Naive thymus-derived CD4-positive, alpha-beta T cell (primary cell): Measurements from ENCODE around the gene CTCFL. TPM values are rescaled to one million over a fixed set of nuclear protein-coding genes. Genes with fewer than 3 reads are reported as not detected.

Source experiments
- ATAC-seq: fragments of 150-1000 bp; cut with Tn5 transposase; 2 replicates; pipeline ENCODE4 v1.10.0; 2021; ENCODE audit warnings: mild to moderate bottlenecking, moderate library complexity
- CTCF ChIA-PET: fragments of 350-600 bp; sonication (Branson Sonifier 250); formaldehyde crosslinking; loops from one replicate; lab custom pipeline; 2021; ENCODE audit warnings: antibody characterized with exemption; lab: Charles Lee
- POLR2A ChIA-PET: fragments of 350-600 bp; sonication (Branson Sonifier 250); formaldehyde crosslinking; loops from one replicate; lab custom pipeline; 2021; ENCODE audit warnings: antibody characterized with exemption, inconsistent platforms; lab: Charles Lee
- DNase-seq, 9 donors: peaks; one replicate each; pipeline versions ENCODE4 v3.0.0 to v3.0.0-alpha.2; 2020 to 2022; ENCODE audit warnings: mixed read lengths in 1 of 9
- H3K27ac ChIP-seq: one replicate; pipeline ENCODE4 v1.7.0; 2013; ENCODE audit warnings: mild to moderate bottlenecking, low read depth, low read length, moderate library complexity
- H3K27me3 ChIP-seq, 2 donors: one replicate each; pipeline ENCODE4 v1.7.0; 2013; ENCODE audit warnings: low read length in 2 of 2, mild to moderate bottlenecking in 2 of 2, moderate library complexity in 2 of 2; ENCODE audit not compliant: control insufficient read depth in 2 of 2, insufficient read depth in 2 of 2
- H3K36me3 ChIP-seq, 3 experiments: 1 replicate in 2 of 3; 2 replicates in 1 of 3; pipeline ENCODE4 v1.7.0; 2013; ENCODE audit warnings: low read length in 3 of 3, mild to moderate bottlenecking in 3 of 3, moderate library complexity in 1 of 3; ENCODE audit not compliant: insufficient read depth in 3 of 3, control insufficient read depth in 2 of 3
- H3K4me1 ChIP-seq, 2 donors: one replicate each; pipeline ENCODE4 v1.7.0; 2013; ENCODE audit warnings: low read length in 2 of 2, mild to moderate bottlenecking in 2 of 2, moderate library complexity in 1 of 2; ENCODE audit not compliant: control insufficient read depth in 2 of 2, insufficient read depth in 2 of 2
- H3K4me3 ChIP-seq: 2 replicates; pipeline ENCODE4 v1.7.0; 2013; ENCODE audit warnings: mild to moderate bottlenecking, low read length
- H3K9me3 ChIP-seq, 3 experiments: 1 replicate in 2 of 3; 2 replicates in 1 of 3; pipeline ENCODE4 v1.7.0; 2013; ENCODE audit warnings: low read length in 3 of 3; ENCODE audit not compliant: control insufficient read depth in 2 of 3
- H3K27ac Mint-ChIP-seq, 9 donors: one replicate each; pipeline ENCODE4 v1.8.0; 2020 to 2022; ENCODE audit warnings: mixed read lengths in 9 of 9, mild to moderate bottlenecking in 8 of 9, moderate library complexity in 5 of 9, inconsistent platforms in 2 of 9
- H3K27me3 Mint-ChIP-seq, 5 donors: one replicate each; pipeline ENCODE4 v1.8.0; 2021 to 2022; ENCODE audit warnings: mixed read lengths in 5 of 5, mild to moderate bottlenecking in 1 of 5
- H3K36me3 Mint-ChIP-seq, 5 donors: one replicate each; pipeline ENCODE4 v1.8.0; 2020 to 2022; ENCODE audit warnings: mixed read lengths in 5 of 5, mild to moderate bottlenecking in 3 of 5, inconsistent platforms in 1 of 5
- H3K4me1 Mint-ChIP-seq, 7 donors: one replicate each; pipeline ENCODE4 v1.8.0; 2020 to 2022; ENCODE audit warnings: mixed read lengths in 7 of 7, mild to moderate bottlenecking in 3 of 7, inconsistent platforms in 1 of 7
- H3K4me3 Mint-ChIP-seq, 10 donors: one replicate each; pipeline ENCODE4 v1.8.0; 2020 to 2022; ENCODE audit warnings: mild to moderate bottlenecking in 10 of 10, mixed read lengths in 10 of 10, moderate library complexity in 6 of 10, inconsistent platforms in 2 of 10
- H3K9me3 Mint-ChIP-seq, 11 donors: one replicate each; pipeline ENCODE4 v1.8.0; 2020 to 2022; ENCODE audit warnings: mixed read lengths in 11 of 11, mild to moderate bottlenecking in 4 of 11, inconsistent platforms in 1 of 11, moderate library complexity in 1 of 11
- intact Hi-C, 2 donors: fragments of 100-400 bp; cut with micrococcal nuclease; formaldehyde crosslinking; loops; one replicate each; pipeline ENCODE4 v1.15.1; 2023
- polyA plus RNA-seq, 2 donors: library from polyadenylated mRNA; unstranded; fragments of 300-500 nt; fragmentation: Illumina TruSeq; gene quantifications; one replicate each; pipeline ENCODE4 v1.2.3, GENCODE V29; 2021
- total RNA-seq, 6 experiments: library from RNA in 5 of 6; stranded (reverse) in 5 of 6; gene quantifications; 1 replicate in 5 of 6; 2 replicates in 1 of 6; pipeline ENCODE4 v1.2.3 and lab custom pipeline; 2021 to 2026

CTCFL gene, protein sequence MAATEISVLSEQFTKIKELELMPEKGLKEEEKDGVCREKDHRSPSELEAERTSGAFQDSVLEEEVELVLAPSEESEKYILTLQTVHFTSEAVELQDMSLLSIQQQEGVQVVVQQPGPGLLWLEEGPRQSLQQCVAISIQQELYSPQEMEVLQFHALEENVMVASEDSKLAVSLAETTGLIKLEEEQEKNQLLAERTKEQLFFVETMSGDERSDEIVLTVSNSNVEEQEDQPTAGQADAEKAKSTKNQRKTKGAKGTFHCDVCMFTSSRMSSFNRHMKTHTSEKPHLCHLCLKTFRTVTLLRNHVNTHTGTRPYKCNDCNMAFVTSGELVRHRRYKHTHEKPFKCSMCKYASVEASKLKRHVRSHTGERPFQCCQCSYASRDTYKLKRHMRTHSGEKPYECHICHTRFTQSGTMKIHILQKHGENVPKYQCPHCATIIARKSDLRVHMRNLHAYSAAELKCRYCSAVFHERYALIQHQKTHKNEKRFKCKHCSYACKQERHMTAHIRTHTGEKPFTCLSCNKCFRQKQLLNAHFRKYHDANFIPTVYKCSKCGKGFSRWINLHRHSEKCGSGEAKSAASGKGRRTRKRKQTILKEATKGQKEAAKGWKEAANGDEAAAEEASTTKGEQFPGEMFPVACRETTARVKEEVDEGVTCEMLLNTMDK
- total RNA-seq (not detected), polyA plus RNA-seq (not detected), total RNA-seq (lab: John Stamatoyannopoulos, UW) (not detected)

DNA sequence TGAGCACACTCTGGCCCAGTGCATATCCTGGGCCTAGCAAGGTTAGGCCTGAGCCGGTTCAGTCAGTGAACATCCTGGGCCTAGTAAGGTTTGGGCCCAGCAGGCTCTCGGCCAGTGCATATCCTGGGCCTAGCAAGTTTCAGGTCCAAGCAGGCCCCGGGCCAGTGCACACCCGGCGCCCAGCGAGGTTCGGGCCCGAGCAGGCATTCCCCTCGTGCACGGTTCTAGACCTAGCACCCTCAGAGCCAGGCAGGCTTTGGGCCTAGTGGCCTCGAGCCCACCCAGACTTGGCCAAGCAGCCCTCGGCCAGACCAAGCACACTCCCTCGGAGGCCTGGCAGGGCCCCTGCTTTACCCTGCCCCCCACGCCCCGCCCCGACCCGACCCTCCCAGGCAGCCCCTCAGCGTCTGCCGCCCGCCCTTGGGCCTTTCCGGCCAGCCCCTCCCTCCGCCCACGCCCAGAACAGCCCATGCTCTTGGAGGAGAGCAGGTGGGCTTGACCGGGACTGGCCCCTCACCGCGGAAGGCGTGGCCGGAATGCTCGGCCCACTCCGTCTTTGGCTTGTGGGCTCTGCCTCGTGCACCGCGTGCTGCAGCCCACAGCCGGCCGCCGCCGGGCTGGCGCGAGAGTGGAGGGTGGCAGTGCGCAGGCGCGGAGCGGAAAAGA lies at the start of gene CTCFL:
Gene CTCFL (minus strand): TSS at position 630 of the 666 bp plus-strand sequence. CDS start 935 bp downstream, outside the sequence.
- H3K27me3 Mint-ChIP-seq: no peaks in the 10 kb centered on the region

DNA sequence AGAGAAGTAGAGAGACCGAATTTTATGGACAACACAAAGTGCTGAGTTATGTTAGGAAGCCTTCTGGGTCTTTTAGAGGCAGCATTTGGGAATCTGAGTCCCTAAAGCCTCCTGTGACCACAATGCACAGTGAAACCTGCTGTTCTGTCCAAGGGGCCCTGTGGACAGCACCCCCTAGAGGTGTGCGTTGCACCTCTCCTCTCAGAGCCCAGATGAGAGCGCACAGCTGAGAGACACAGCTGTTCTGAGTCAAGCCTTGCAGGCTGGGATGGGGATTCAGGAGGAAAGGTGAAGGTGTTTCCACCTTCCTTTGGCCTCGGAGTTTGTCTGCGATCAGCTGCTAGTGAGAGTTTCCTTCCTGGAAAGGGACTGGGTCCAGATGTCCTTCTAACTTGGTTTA lies 49.0 kb upstream of the CTCFL start:
- Histone ChIP-seq H3K9me3 (no peaks in the 10 kb centered on the region), H3K36me3 (no peaks in the 10 kb centered on the region), H3K27ac (no peak overlapping the region), H3K27me3 (no peaks in the 10 kb centered on the region), H3K4me3 (no peak overlapping the region), H3K4me1 (no peaks in the 10 kb centered on the region)
- ATAC-seq (no peak), DNase-seq (no peak)
- H3K4me3 Mint-ChIP-seq: no peak overlapping the region
- no peaks in the 10 kb centered on the region for H3K36me3 Mint-ChIP-seq
- no peak overlapping the region for H3K27ac Mint-ChIP-seq
- H3K4me1 Mint-ChIP-seq: no peaks in the 10 kb centered on the region
- ChIA-PET CTCF (no interaction called here), POLR2A (no interaction called here)
- H3K9me3 Mint-ChIP-seq: no peaks in the 10 kb centered on the region
- H3K27me3 Mint-ChIP-seq: peaks cover 7 to 30% (median 21%) of the 10 kb centered on the region in 5 donors
- intact Hi-C loops: no loop called here

More for the DNA sequence above, at the start of gene CTCFL:
- H3K4me3 Mint-ChIP-seq: no peak within 1 kb of the TSS
- Histone ChIP-seq H3K27me3 (no peaks in the 10 kb centered on the region), H3K4me1 (no peaks in the 10 kb centered on the region), H3K9me3 (no peaks in the 10 kb centered on the region), H3K27ac (no peak within 1 kb of the TSS), H3K4me3 (no peak within 1 kb of the TSS), H3K36me3 (no peaks in the 10 kb centered on the region)
- no peak within 1 kb of the TSS for H3K27ac Mint-ChIP-seq
- ChIA-PET CTCF (no interaction called here), POLR2A (no interaction called here)
- ATAC-seq (no peak), DNase-seq (no peak)
- peaks cover 8 to 17% (median 9%) of the 10 kb centered on the region in 7 donors for H3K4me1 Mint-ChIP-seq
- H3K36me3 Mint-ChIP-seq: no peaks in the 10 kb centered on the region
- H3K9me3 Mint-ChIP-seq: no peaks in the 10 kb centered on the region
- intact Hi-C loops: no loop called here

DNA sequence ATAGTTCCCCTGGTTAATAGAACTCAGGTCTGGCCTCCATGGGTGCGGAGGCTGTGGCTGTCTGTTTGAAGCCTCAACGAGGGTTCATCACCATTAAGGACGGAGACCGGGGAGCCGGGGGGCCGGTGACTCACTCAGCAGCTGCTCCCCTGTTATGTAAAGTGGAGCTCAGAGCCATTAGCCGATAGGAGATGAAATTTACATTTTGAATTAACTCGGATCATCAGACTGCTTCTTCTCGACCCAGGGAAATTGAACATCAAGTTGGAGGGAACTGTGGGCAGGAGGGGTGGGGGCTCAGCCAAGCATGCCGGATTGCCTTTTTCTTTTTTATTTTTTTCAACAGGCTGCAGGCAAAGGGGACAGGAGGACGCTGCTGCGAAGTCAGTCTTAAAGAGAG lies 48.3 kb upstream of the CTCFL start:
- H3K27me3 ChIP-seq: no peaks in the 10 kb centered on the region
- H3K36me3 ChIP-seq: no peaks in the 10 kb centered on the region
- no peak for DNase-seq
- no peak for ATAC-seq
- intact Hi-C loops: no loop called here
- H3K27ac ChIP-seq: no peak overlapping the region
- H3K27ac Mint-ChIP-seq: no peak overlapping the region
- no peaks in the 10 kb centered on the region for H3K4me1 Mint-ChIP-seq
- H3K4me3 ChIP-seq: no peak overlapping the region
- no peaks in the 10 kb centered on the region for H3K4me1 ChIP-seq
- no peaks in the 10 kb centered on the region for H3K9me3 ChIP-seq
- H3K4me3 Mint-ChIP-seq: no peak overlapping the region
- H3K36me3 Mint-ChIP-seq: no peaks in the 10 kb centered on the region
- peaks cover 10 to 34% (median 23%) of the 10 kb centered on the region in 5 donors for H3K27me3 Mint-ChIP-seq
- POLR2A ChIA-PET: no interaction called here
- CTCF ChIA-PET: no interaction called here
- H3K9me3 Mint-ChIP-seq: no peaks in the 10 kb centered on the region

DNA sequence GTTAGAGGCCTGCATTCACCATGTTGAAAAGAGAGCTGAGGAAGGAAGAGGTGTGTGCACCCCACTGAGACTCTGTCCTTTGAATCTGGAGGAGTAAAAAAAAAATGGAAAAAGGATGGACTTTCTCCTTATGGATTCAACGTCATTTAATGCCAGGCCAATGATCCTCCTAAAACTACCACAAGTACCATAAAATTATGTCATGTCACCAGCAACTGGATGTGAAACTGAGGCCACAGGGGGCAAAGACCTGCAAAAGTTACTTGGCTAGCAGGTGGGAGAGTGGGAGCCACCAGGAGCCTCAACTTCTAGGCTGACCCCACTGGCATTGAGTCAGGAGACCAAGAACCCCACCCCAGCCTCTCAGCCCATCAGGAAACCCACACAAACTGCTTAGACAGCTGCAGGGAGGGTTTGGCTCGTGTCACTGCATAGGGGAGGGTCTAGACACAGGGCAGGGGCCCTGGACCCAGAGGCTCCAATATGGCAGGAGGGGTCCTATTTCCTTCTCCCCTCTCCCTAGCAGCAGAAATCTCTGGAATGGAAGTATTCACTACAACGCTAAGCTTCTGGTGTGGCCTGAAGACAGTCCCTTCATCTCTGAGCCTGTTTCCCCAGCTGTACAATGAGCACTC lies 47.0 kb upstream of the CTCFL start:
- Mint-ChIP-seq H3K27ac (no peak overlapping the region), H3K4me3 (no peak overlapping the region), H3K4me1 (no peaks in the 10 kb centered on the region), H3K27me3 (peaks cover 10 to 37% (median 25%) of the 10 kb centered on the region in 5 donors), H3K36me3 (no peaks in the 10 kb centered on the region), H3K9me3 (no peaks in the 10 kb centered on the region)
- H3K36me3 ChIP-seq: no peaks in the 10 kb centered on the region
- no peaks in the 10 kb centered on the region for H3K4me1 ChIP-seq
- POLR2A ChIA-PET: no interaction called here
- no peak for ATAC-seq
- CTCF ChIA-PET: no interaction called here
- no peaks in the 10 kb centered on the region for H3K27me3 ChIP-seq
- no peak overlapping the region for H3K27ac ChIP-seq
- H3K4me3 ChIP-seq: no peak overlapping the region
- intact Hi-C loops: no loop called here
- no peak for DNase-seq
- H3K9me3 ChIP-seq: no peaks in the 10 kb centered on the region

DNA sequence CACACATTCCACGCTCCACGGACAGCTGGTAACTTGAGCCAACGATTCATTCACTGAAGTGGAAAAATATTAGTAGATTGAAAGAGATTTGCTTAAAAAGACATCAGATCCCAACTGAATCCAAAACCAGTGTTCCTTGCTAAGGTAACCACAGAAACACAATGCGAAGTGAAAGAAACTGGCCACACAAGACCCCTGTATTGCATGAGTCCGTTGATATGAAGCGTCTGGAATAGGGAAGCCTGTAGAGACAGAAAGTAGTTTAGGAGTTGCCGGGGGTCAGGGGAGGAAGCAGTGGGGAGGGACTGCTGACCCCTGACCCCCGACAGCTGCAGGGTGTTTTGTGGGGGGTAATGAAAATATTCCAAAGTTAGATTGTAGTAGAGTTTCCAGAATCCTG lies 46.0 kb upstream of the CTCFL start:
- DNase-seq (no peak), ATAC-seq (no peak)
- Histone ChIP-seq H3K36me3 (no peaks in the 10 kb centered on the region), H3K27ac (no peak overlapping the region), H3K4me3 (no peak overlapping the region), H3K27me3 (no peaks in the 10 kb centered on the region), H3K4me1 (no peaks in the 10 kb centered on the region), H3K9me3 (no peaks in the 10 kb centered on the region)
- Mint-ChIP-seq H3K9me3 (no peaks in the 10 kb centered on the region), H3K4me3 (no peak overlapping the region), H3K36me3 (no peaks in the 10 kb centered on the region), H3K27ac (no peak overlapping the region), H3K4me1 (no peaks in the 10 kb centered on the region), H3K27me3 (peaks cover 13 to 42% (median 25%) of the 10 kb centered on the region in 5 donors)
- POLR2A ChIA-PET: no interaction called here
- CTCF ChIA-PET: no interaction called here
- intact Hi-C loops: no loop called here

DNA sequence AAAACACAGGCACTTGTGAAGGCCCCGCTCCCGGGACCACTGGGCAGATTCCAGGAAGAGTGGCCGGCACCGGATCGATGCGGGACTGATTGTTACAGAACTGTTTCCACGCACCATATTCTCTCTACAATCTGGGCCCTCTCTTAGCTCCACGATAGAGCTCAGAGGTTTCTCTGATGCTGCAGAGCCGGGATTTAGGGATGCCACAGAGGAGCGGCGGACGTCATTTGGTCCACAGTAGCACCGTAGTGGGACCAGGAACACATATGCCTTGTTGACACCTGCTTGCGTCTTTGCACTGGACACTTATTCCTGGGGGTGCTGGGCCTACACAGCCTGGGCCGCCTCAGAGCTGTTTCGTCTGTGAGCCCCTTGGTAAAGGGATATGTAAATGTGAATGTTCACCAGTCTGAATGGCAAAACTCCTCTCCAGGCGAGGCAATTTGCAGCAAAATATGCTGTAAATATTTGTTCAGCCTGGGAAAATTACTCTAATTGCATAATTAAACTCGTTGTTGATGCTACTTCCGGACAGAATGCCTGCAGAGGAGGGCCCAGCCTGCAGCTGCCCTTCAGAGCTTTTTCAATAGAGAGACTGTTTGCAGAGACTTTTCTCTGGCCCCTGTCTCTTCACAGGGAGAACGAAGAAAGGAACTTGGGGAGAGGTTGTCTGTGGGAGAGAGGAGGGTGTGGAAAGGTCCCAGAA lies 45.4 kb upstream of the CTCFL start:
- H3K27ac Mint-ChIP-seq: no peak overlapping the region
- no peaks in the 10 kb centered on the region for H3K36me3 Mint-ChIP-seq
- no peak for ATAC-seq
- H3K27me3 Mint-ChIP-seq: peaks cover 17 to 42% (median 25%) of the 10 kb centered on the region in 5 donors
- H3K4me1 Mint-ChIP-seq: no peaks in the 10 kb centered on the region
- no peak overlapping the region for H3K4me3 Mint-ChIP-seq
- H3K27ac ChIP-seq: no peak overlapping the region
- no peaks in the 10 kb centered on the region for H3K27me3 ChIP-seq
- ChIA-PET POLR2A (no interaction called here), CTCF (no interaction called here)
- no peaks in the 10 kb centered on the region for H3K9me3 Mint-ChIP-seq
- H3K9me3 ChIP-seq: no peaks in the 10 kb centered on the region
- no peaks in the 10 kb centered on the region for H3K36me3 ChIP-seq
- no peaks in the 10 kb centered on the region for H3K4me1 ChIP-seq
- H3K4me3 ChIP-seq: no peak overlapping the region
- intact Hi-C loops: no loop called here
- no peak for DNase-seq
